Measurements from ENCODE around the gene KRT83.
"Not testable (repeated sequence)": the region's sequence is repeated elsewhere in the genome, so short reads cannot be mapped to it uniquely, and the experiment has no call there.

The KRT83 gene

GRCh38 chr12:52307836-52308805, 13.1 kb downstream of the KRT83 start:
- DNase-seq, result no peak

GRCh38 chr12:52306731-52307130, 14.5 kb downstream of the KRT83 start:
- no peak for DNase-seq

- DNase-seq, result no peak
These were observed 15.1 kb downstream of the KRT83 start for GRCh38 chr12:52305921-52306705.

- DNase-seq, result not testable (repeated sequence)
These were observed 16.2 kb downstream of the KRT83 start for GRCh38 chr12:52304941-52305411.

GRCh38 chr12:52302242-52302914, 18.8 kb downstream of the KRT83 start:
- DNase-seq, result not testable (repeated sequence)

- not testable (repeated sequence) for DNase-seq
These were observed 19.5 kb downstream of the KRT83 start for GRCh38 chr12:52301721-52302120.

GRCh38 chr12:52300796-52301691, 20.2 kb downstream of the KRT83 start:
- no peak for DNase-seq

- no peak for DNase-seq
These were observed 22.5 kb downstream of the KRT83 start for GRCh38 chr12:52298677-52299190.

GRCh38 chr12:52296572-52297215, 24.5 kb downstream of the KRT83 start:
- DNase-seq, result no peak

GRCh38 chr12:52295663-52296062, 25.5 kb downstream of the KRT83 start:
- DNase-seq, result no peak

GRCh38 chr12:52294803-52295202, 26.4 kb downstream of the KRT83 start:
- no peak for DNase-seq

GRCh38 chr12:52293926-52294325, 27.3 kb downstream of the KRT83 start:
- no peak for DNase-seq

- DNase-seq, result no peak
These were observed 29.8 kb downstream of the KRT83 start, which contains the start of gene KRT81 for GRCh38 chr12:52291267-52291935. KRT81 (minus strand) TSS chr12:52291534; CDS start chr12:52291465, 69 bp downstream.

GRCh38 chr12:52290483-52291134, 30.6 kb downstream of the KRT83 start:
- not testable (repeated sequence) for DNase-seq

GRCh38 chr12:52287816-52288805, 33.1 kb downstream of the KRT83 start:
- not testable (repeated sequence) for DNase-seq

- DNase-seq, result not testable (repeated sequence)
These were observed 34.1 kb downstream of the KRT83 start for GRCh38 chr12:52286857-52287785.

- DNase-seq, result no peak
These were observed 35.2 kb downstream of the KRT83 start for GRCh38 chr12:52285851-52286530.
